GM18505 (cell line): ENCODE results near the gene HYCC2.
"Not testable (repeated sequence)": the region's sequence is repeated elsewhere in the genome, so short reads cannot be mapped to it uniquely, and the experiment has no call there.

Source experiments
- ATAC-seq: cut with Tn5 transposase; IDR thresholded peaks from one replicate; pipeline ENCODE4 v1.9.1; 2021; ENCODE audit not compliant: unreplicated experiment
- POLR2A ChIP-seq: IDR thresholded peaks from 4 replicates; pipeline ENCODE4 v1.6.1; 2011; ENCODE audit warnings: borderline replicate concordance; ENCODE audit not compliant: insufficient read depth, insufficient read length; ENCODE audit errors: extremely low read depth

The HYCC2 gene

GRCh38 chr2:201071479-201072200, at the start of gene HYCC2, which contains the start of gene NDUFB3:
Gene HYCC2 (minus strand): TSS chr2:201071671. CDS start chr2:201024009, 47,662 bp downstream.
Gene NDUFB3 (plus strand): TSS chr2:201072001. CDS start chr2:201078883, 6,882 bp downstream.
- peak; percentile 75 for TF ChIP-seq POLR2A
- ATAC-seq, result peak; percentile 97

GRCh38 chr2:201118961-201119854, 47.7 kb upstream of the HYCC2 start:
- no peak for ATAC-seq
- TF ChIP-seq POLR2A, result peak; percentile 57

DNA sequence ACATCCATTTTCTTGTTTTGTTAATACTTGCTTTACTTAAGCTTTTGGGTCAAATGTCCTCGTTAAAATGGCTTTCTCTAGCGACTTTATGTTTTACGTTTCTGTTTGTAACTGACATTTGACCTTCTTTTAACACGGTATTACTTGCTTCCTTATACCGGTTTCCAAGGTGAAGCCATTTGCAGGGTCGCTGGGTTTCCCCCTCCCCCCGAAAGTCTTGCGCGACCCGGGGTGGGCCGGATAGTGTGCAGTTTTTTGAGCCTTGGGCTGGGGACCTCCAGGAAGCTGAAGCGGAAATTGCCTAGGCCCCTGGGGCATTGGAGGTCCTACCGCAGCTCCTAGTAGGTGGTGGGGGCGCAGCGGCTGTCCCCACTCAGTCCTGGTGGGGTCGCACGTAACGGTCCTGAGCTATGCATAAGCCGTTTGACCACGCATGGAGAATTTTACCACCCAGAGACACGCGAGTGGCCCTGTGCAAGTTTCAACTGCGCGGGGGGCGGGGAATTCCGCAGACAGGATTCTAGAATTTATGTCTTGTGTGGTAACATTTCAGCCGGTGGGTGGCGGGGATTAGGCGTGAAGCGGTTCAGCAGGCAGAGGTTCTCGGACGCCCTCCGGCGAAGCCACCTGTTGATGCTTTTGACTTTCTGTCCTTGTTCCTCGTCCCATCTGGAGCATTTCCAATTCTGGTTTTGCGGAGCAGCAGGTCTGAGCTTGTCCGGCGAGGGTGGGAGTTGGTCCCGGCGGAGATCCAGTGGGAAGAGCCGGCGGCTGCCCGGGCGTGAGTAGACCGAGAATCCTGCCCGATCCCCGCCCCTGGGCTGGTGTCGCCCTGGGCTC, 46.9 kb upstream of the HYCC2 start:
- peak; percentile 87 for TF ChIP-seq POLR2A
- ATAC-seq, result peak; percentile 39

- ATAC-seq, result not testable (repeated sequence)
- TF ChIP-seq POLR2A, result peak; percentile 14
Measured at GRCh38 chr2:201117735-201118094, 46.2 kb upstream of the HYCC2 start.

DNA sequence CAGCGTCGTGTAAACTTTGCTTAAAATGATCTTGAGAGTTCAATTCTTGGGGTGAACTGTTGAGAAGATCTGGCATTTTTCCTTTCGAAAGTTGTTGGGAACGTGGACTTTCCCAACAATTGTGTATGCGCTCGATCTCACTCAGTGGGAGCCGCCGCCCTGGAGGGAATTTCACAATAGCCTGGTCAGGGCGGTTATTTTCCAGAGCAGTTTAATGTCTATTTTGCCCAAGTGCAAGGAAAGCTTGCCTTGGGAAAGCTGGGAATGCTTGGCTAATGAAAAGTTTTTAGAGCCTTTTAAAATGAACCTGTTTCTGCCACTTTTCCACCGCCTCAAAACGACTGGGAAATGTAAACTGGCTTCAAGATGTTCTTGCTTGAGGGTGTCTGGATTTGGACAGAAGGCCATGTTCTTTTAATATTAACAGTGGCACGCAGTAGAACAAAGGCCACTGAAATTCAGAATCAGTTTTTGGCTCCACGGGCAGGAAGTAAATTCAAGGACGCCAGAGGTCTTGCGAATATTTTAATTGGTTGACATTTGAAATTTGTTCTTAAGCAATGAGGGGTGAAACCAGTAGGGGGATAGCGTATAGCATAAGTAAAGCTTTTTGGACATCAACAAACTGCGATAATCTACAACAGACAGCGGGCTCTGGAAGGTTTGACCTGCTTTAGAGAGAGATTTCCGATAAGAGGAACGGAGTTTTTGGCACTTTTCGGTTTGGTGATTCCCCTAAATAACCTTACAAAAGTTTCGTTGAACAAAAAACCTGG, 45.7 kb upstream of the HYCC2 start:
- no peak for ATAC-seq
- peak; percentile 66 for TF ChIP-seq POLR2A

DNA sequence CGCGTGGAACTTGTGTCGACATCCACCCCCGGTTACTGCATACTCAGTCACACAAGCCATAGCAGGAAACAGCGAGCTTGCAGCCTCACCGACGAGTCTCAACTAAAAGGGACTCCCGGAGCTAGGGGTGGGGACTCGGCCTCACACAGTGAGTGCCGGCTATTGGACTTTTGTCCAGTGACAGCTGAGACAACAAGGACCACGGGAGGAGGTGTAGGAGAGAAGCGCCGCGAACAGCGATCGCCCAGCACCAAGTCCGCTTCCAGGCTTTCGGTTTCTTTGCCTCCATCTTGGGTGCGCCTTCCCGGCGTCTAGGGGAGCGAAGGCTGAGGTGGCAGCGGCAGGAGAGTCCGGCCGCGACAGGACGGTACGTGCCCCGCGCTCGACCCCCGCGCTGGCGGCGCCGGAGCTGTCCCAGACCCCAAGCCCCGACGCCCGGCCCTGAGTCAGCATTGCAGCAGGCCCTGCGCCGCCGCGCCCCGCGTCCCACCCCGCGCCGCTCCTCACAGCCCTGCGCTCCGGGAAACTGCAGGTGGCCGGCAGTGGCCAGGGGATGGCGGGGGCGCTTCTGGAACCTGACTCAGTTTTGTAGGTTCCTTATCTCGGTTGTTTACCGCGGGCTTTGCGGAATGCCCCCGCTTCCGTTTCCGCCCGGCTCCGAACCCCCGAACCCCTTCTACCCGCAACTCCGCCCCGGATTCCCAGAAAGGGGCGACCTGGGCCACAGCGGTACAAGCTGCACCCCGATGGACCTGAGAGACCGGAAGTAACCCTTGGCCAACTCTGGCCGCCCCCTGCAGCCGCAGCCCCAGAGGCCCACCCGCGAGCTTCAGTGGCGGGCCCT, 44.9 kb upstream of the HYCC2 start, which contains the start of gene CFLAR:
TSS of gene CFLAR (plus strand) at position 50 of the 844 bp plus-strand sequence. CDS start 13,702 bp downstream, outside the sequence.
- peak; percentile 39 for ATAC-seq
- peak; percentile 94 for TF ChIP-seq POLR2A

GRCh38 chr2:201114846-201115245, 43.4 kb upstream of the HYCC2 start:
- no peak for TF ChIP-seq POLR2A
- ATAC-seq, result no peak

DNA sequence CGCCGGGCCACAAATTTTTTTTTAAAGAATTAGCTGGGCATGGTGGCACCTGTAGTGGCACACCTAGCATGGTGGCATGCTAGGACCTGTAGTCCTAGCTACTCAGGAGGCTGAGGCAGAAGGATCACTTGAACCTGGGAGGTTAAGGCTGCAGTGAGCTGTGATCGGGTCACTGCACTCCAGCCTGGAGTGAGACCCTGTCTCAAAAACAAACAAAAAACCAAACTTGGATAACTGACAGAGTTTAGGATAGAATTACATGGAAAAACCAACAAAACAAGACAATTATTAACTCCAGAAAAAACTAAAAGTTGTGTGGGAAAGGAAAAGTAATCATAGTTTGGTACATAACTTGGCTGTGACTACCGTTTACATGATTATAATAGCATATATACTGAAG, 42.9 kb upstream of the HYCC2 start:
- no peak for TF ChIP-seq POLR2A
- no peak for ATAC-seq

DNA sequence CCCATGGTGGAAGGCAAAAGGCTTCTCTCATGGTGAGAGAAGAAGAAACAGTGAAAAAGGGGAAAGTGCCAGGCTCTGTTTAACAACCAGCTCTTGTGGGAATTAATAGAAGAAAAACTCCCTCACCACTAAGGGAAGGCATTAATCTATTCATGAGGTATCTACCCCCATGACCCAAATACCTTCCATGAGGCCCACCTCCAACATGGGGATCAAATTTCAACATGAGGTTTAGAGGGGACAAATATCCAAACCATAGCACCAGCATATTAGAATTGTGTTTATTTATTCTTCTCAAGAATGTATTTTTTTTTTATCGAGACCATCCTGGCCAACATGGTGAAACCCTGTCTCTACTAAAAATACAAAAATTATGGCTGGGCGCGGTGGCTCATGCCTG, 39.6 kb upstream of the HYCC2 start:
- no peak for ATAC-seq
- no peak for TF ChIP-seq POLR2A

DNA sequence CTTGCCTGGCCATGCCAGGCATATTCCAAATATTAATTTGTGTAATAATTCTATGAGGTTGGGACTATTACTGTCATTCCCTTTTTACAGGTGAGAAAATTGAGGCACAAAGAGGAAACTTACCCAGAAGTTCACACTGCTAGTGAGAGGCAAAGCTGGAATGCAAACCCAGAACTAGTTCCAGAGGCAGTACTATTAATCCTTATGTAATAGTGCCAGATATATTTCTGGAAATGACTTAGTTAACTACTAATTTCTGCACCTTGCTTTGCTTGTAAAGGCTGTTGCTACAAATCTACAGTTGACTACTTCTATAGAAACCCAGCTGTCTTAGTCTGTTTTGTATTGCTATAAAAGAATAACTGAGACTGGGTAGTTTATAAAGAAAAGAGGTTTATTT, 39.1 kb upstream of the HYCC2 start:
- ATAC-seq, result no peak
- TF ChIP-seq POLR2A, result no peak

GRCh38 chr2:201109186-201109585, 37.7 kb upstream of the HYCC2 start:
- TF ChIP-seq POLR2A, result no peak
- no peak for ATAC-seq
